COR-L47 (cell line): ENCODE measurements around the gene FRMD4B.
"Not testable (repeated sequence)": the region's sequence is repeated elsewhere in the genome, so short reads cannot be mapped to it uniquely, and the experiment has no call there.

ENCODE experiments used
- DNase-seq: peaks from one replicate; lab custom pipeline; 2025; lab: John Stamatoyannopoulos, UW

FRMD4B gene

GRCh38 chr3:69244039-69244438, 141.8 kb downstream of the FRMD4B start:
- no peak for DNase-seq

- DNase-seq: no peak
Observed at GRCh38 chr3:69241769-69242168, 144.1 kb downstream of the FRMD4B start.

- DNase-seq: no peak
Observed at GRCh38 chr3:69240651-69241568, 145.0 kb downstream of the FRMD4B start.

GRCh38 chr3:69239063-69239462, 146.8 kb downstream of the FRMD4B start:
- DNase-seq: no peak

- no peak for DNase-seq
Observed at GRCh38 chr3:69236812-69237707, 148.8 kb downstream of the FRMD4B start.

- DNase-seq: no peak
Observed at GRCh38 chr3:69235882-69236281, 150.0 kb downstream of the FRMD4B start.

- DNase-seq: not testable (repeated sequence)
Observed at GRCh38 chr3:69235227-69235626, 150.7 kb downstream of the FRMD4B start.

GRCh38 chr3:69232482-69232881, 153.4 kb downstream of the FRMD4B start:
- peak; percentile 5 for DNase-seq

GRCh38 chr3:69231929-69232440, 153.9 kb downstream of the FRMD4B start:
- DNase-seq: no peak

GRCh38 chr3:69226071-69226470, 159.8 kb downstream of the FRMD4B start:
- no peak for DNase-seq

- DNase-seq: no peak
Observed at GRCh38 chr3:69219101-69219708, 166.7 kb downstream of the FRMD4B start.

GRCh38 chr3:69218079-69218478, 167.8 kb downstream of the FRMD4B start:
- no peak for DNase-seq

- no peak for DNase-seq
Observed at GRCh38 chr3:69216981-69217380, 168.9 kb downstream of the FRMD4B start.

GRCh38 chr3:69214241-69214640, 171.6 kb downstream of the FRMD4B start:
- no peak for DNase-seq

- DNase-seq: no peak
Observed at GRCh38 chr3:69212411-69213160, 173.3 kb downstream of the FRMD4B start.

- DNase-seq: no peak
Observed at GRCh38 chr3:69210068-69210730, 175.7 kb downstream of the FRMD4B start.

GRCh38 chr3:69209413-69209812, 176.5 kb downstream of the FRMD4B start:
- no peak for DNase-seq

GRCh38 chr3:69207031-69207430, 178.9 kb downstream of the FRMD4B start:
- DNase-seq: no peak

- no peak for DNase-seq
Observed at GRCh38 chr3:69205385-69205784, 180.5 kb downstream of the FRMD4B start.

GRCh38 chr3:69204315-69204957, 181.5 kb downstream of the FRMD4B start:
- DNase-seq: no peak
